NT2/D1 (cell line): ENCODE measurements around the gene GNAL.

ENCODE experiments used
- SUZ12 ChIP-seq: IDR thresholded peaks from 2 replicates; pipeline ENCODE4 v1.6.1; 2011; ENCODE audit not compliant: insufficient read length, insufficient read depth; ENCODE audit errors: extremely low read depth
- ZNF274 ChIP-seq: IDR thresholded peaks from 2 replicates; pipeline ENCODE4 v1.6.1; 2011; ENCODE audit warnings: mild to moderate bottlenecking, low read depth, low read length

- TF ChIP-seq ZNF274 (no peak), SUZ12 (no peak)
Observed at GRCh38 chr18:11909061-11909455, 220.0 kb downstream of the GNAL start.
